Cerebellar nuclear complex (tissue), 1 donor: Measurements from ENCODE around the gene CECR2.

Experiments
- DNase-seq, 2 experiments: peaks; one replicate each; lab custom pipeline; 2025; lab: John Stamatoyannopoulos, UW

The CECR2 gene

DNA sequence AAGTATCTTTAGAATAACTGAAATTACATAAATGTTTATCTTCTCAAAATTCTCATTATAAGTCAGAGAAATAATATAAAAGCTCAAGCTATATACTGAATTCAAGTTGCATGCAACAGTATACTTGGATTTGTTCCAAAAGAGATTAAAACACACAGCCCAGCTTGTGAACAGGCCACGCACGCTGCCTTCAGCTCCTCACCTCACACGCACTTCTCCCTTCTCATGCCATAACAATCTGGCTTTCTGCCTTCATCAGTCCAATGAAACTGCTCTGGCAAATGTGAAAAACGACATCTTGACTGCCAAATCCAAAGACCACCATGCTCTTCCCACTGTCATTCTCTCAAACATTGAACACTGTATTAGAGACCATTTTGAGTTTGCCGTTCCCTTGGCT is 237.2 kb downstream of the CECR2 start:
- DNase-seq, result no peak
